GM19395 (cell line): ENCODE measurements around the gene APOL4.
"Not testable (repeated sequence)": the region's sequence is repeated elsewhere in the genome, so short reads cannot be mapped to it uniquely, and the experiment has no call there.

Source experiments
- ATAC-seq: cut with Tn5 transposase; IDR thresholded peaks from one replicate; pipeline ENCODE4 v1.9.1; 2021; ENCODE audit warnings: mild to moderate bottlenecking, moderate library complexity; ENCODE audit not compliant: unreplicated experiment

The APOL4 gene

GRCh38 chr22:36208914-36209313, 7.3 kb upstream of the APOL4 start:
- no peak for ATAC-seq

GRCh38 chr22:36208162-36208765, 6.7 kb upstream of the APOL4 start:
- no peak for ATAC-seq

GRCh38 chr22:36206255-36206654, 4.6 kb upstream of the APOL4 start:
- ATAC-seq = no peak

GRCh38 chr22:36205573-36205972, 4.0 kb upstream of the APOL4 start:
- not testable (repeated sequence) for ATAC-seq

- no peak for ATAC-seq
Observed at GRCh38 chr22:36204632-36205015, 3.0 kb upstream of the APOL4 start.

- ATAC-seq = no peak
Observed at GRCh38 chr22:36204001-36204631, 2.5 kb upstream of the APOL4 start.

- not testable (repeated sequence) for ATAC-seq
Observed at GRCh38 chr22:36203441-36203840, 1.8 kb upstream of the APOL4 start.

- ATAC-seq = not testable (repeated sequence)
Observed at GRCh38 chr22:36202906-36203305, 1.3 kb upstream of the APOL4 start.

- not testable (repeated sequence) for ATAC-seq
Observed at GRCh38 chr22:36201025-36201424, 584 bp downstream of the APOL4 start.

GRCh38 chr22:36199001-36199551, 2.5 kb downstream of the APOL4 start:
- ATAC-seq = no peak

GRCh38 chr22:36198536-36198935, 3.1 kb downstream of the APOL4 start:
- no peak for ATAC-seq

- ATAC-seq = no peak
Observed at GRCh38 chr22:36197514-36198146, 4.0 kb downstream of the APOL4 start.

GRCh38 chr22:36197065-36197440, 4.6 kb downstream of the APOL4 start:
- no peak for ATAC-seq

- no peak for ATAC-seq
Observed at GRCh38 chr22:36196254-36197064, 5.2 kb downstream of the APOL4 start.

- no peak for ATAC-seq
Observed at GRCh38 chr22:36194971-36195370, 6.6 kb downstream of the APOL4 start.

GRCh38 chr22:36194385-36194784, 7.2 kb downstream of the APOL4 start:
- ATAC-seq = no peak

GRCh38 chr22:36193577-36193976, 8.0 kb downstream of the APOL4 start:
- no peak for ATAC-seq

- ATAC-seq = no peak
Observed at GRCh38 chr22:36193171-36193570, 8.4 kb downstream of the APOL4 start.

- no peak for ATAC-seq
Observed at GRCh38 chr22:36192542-36192941, 9.1 kb downstream of the APOL4 start.

GRCh38 chr22:36191106-36191836, 10.3 kb downstream of the APOL4 start:
- ATAC-seq = no peak

GRCh38 chr22:36187862-36188261, 13.7 kb downstream of the APOL4 start:
- ATAC-seq = not testable (repeated sequence)
